Right atrium auricular region (tissue), 2 donors: ENCODE data around the gene TMEM190. TPM values are rescaled to one million over a fixed set of nuclear protein-coding genes. Genes with fewer than 3 reads are reported as not detected.

Experiments used
- DNase-seq: peaks from one replicate; pipeline ENCODE4 v3.0.0-alpha.2; 2019; ENCODE audit warnings: low spot score
- H3K27ac ChIP-seq, 2 donors: fragments of 200-600 bp; sonication (generic); 1 replicate in 1 of 2; 2 replicates in 1 of 2; pipeline ENCODE4 v1.5.1; 2016 to 2019
- H3K27me3 ChIP-seq, 2 donors: fragments of 200-600 bp; sonication (generic); one replicate each; pipeline versions ENCODE4 v1.5.1 to v1.6.0; 2017 to 2019
- H3K36me3 ChIP-seq: fragments of 200-600 bp; sonication (generic); one replicate; pipeline ENCODE4 v1.5.1; 2016
- H3K4me1 ChIP-seq, 2 donors: fragments of 200-600 bp; sonication (generic); one replicate each; pipeline versions ENCODE4 v1.5.1 to v1.6.0; 2017 to 2019
- H3K4me3 ChIP-seq, 2 donors: fragments of 200-600 bp; sonication (generic); 1 replicate in 1 of 2; 2 replicates in 1 of 2; pipeline ENCODE4 v1.5.1; 2017 to 2019; ENCODE audit warnings: mild to moderate bottlenecking in 1 of 2, moderate library complexity in 1 of 2
- H3K9me3 ChIP-seq, 2 donors: fragments of 200-600 bp; sonication (generic); one replicate each; pipeline ENCODE4 v1.5.1; 2019
- CTCF ChIP-seq, 2 donors: fragments of 200-600 bp; sonication (generic); IDR thresholded peaks; one replicate each; pipeline ENCODE4 v1.5.1; 2019; ENCODE audit warnings: antibody characterized with exemption in 2 of 2
- total RNA-seq, 2 donors: library from RNA; depleted of rRNA; stranded (reverse); fragments of >200 nt; gene quantifications; one replicate each; pipeline ENCODE4 v1.1.0, GENCODE V29; 2016

The TMEM190 gene
- total RNA-seq, 2 donors from 2014 or later: not detected

GRCh38 chr19:55373306-55373992 lies 3.2 kb upstream of the TMEM190 start:
- no peak overlapping the region for H3K27ac ChIP-seq
- no peaks in the 10 kb centered on the region for H3K9me3 ChIP-seq
- no peak overlapping the region for H3K4me3 ChIP-seq
- peaks cover 12 to 45% of the 10 kb centered on the region in 2 donors for H3K27me3 ChIP-seq
- no peak for TF ChIP-seq CTCF (IDR thresholded peaks at IDR 0.05)
- no peaks in the 10 kb centered on the region for H3K36me3 ChIP-seq
- peaks cover 0 to 22% of the 10 kb centered on the region in 2 donors for H3K4me1 ChIP-seq
- DNase-seq: no peak

DNA sequence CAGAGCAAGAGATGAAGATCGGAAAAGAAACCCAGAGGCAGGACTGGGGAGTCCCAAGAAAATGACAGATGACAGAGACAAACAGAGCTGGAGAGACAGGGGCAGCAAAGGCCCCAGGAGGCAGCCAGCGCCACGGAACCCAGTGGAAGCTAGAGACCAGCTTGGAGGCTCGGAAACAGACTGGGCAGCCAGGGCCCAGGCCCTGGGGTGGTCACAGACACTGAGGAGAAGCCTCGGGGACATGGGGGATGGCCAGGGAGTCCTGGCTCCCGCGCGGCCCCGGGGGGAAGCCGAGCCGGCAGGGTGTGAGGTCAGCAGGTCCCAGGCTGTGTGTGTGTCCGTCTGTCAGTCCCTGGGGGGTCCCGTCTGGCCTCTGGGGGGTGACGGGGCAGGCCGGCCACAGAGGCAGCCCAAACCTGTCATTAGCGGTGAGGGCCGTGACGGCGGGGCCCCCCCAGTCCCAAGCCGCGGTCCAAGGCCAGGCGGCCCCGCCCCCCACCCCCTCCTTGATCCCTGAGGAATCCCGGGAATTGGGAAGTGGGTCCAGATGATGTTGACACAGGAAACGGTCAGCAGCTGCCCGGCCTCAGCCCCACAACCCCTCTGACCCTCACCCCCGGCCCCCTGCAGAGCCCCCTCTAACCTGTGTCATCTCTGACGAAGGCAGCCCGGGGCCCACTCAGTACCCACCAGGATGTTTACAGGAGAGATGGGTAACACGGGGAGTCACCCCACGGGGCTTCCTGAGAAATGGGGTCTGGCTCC lies 2.5 kb upstream of the TMEM190 start:
- Histone ChIP-seq H3K27me3 (peaks cover 7 to 38% of the 10 kb centered on the region in 2 donors), H3K9me3 (no peaks in the 10 kb centered on the region), H3K4me1 (peaks cover 0 to 16% of the 10 kb centered on the region in 2 donors), H3K27ac (no peak overlapping the region), H3K36me3 (no peaks in the 10 kb centered on the region), H3K4me3 (no peak overlapping the region)
- TF ChIP-seq CTCF (IDR thresholded peaks at IDR 0.05): no peak
- no peak for DNase-seq

GRCh38 chr19:55377356-55378131 lies 918 bp downstream of the TMEM190 start:
- H3K27me3 ChIP-seq: peaks cover 3 to 25% of the 10 kb centered on the region in 2 donors
- H3K4me3 ChIP-seq: no peak overlapping the region
- no peaks in the 10 kb centered on the region for H3K9me3 ChIP-seq
- H3K36me3 ChIP-seq: no peaks in the 10 kb centered on the region
- no peak for DNase-seq
- peaks cover 0 to 7% of the 10 kb centered on the region in 2 donors for H3K4me1 ChIP-seq
- TF ChIP-seq CTCF (IDR thresholded peaks at IDR 0.05): no peak
- no peak overlapping the region for H3K27ac ChIP-seq

DNA sequence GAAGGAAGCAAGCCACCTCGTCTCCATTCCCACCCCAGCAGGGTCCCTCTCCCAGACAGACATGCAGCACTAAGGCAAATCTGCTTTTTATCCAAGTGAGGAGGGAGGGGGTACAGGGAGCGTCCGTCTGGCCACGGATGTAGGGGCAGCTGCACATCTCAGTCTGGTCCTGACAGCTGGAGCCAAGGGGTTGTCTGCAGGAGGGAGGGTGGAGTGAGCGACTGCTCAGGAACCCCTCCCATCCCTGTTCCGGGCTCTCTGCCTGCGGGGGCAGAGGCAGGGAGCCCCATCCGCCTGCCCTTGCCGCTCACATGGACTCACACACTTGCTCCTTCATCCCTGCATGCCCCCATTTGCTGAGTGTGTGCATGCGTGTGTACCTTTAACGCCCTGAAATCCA lies 2.5 kb downstream of the TMEM190 start:
- Histone ChIP-seq H3K36me3 (no peaks in the 10 kb centered on the region), H3K27me3 (peaks cover 0 to 15% of the 10 kb centered on the region in 2 donors), H3K9me3 (no peaks in the 10 kb centered on the region), H3K4me1 (peaks cover 0 to 16% of the 10 kb centered on the region in 2 donors), H3K4me3 (no peak overlapping the region), H3K27ac (no peak overlapping the region)
- DNase-seq: no peak
- no peak for TF ChIP-seq CTCF (IDR thresholded peaks at IDR 0.05)

GRCh38 chr19:55382013-55382412 lies 5.4 kb downstream of the TMEM190 start:
- TF ChIP-seq CTCF (IDR thresholded peaks at IDR 0.05): no peak
- Histone ChIP-seq H3K9me3 (no peaks in the 10 kb centered on the region), H3K36me3 (peaks cover under 1% of the 10 kb centered on the region), H3K4me3 (no peak overlapping the region), H3K27me3 (no peaks in the 10 kb centered on the region), H3K27ac (no peak overlapping the region), H3K4me1 (peaks cover 0 to 33% of the 10 kb centered on the region in 2 donors)
- no peak for DNase-seq
